ENCODE data around the gene SLC25A23.

The SLC25A23 gene

GRCh38 chr19:6413291-6413690, 46.3 kb downstream of the SLC25A23 start:
- H3K4me1 ChIP-seq (ENCODE audit: control insufficient read depth, insufficient read depth, low read length), result no peaks in the 10 kb centered on the region
- TF ChIP-seq KLF16 (tag by site-specific recombination; IDR thresholded peaks at IDR 0.05) (no peak), ZNF416 (tag by site-specific recombination; IDR thresholded peaks at IDR 0.05) (no peak), ZNF157 (tag by site-specific recombination; IDR thresholded peaks at IDR 0.05) (no peak), ZNF513 (tag by site-specific recombination; IDR thresholded peaks at IDR 0.05) (no peak), ZBTB26 (tag by site-specific recombination; optimal IDR thresholded peaks at IDR 0.05) (no peak), CTCF (tag by site-specific recombination; IDR thresholded peaks at IDR 0.05) (no peak), ZNF23 (tag by site-specific recombination; IDR thresholded peaks at IDR 0.05; ENCODE audit: borderline replicate concordance) (no peak), ZNF138 (tag by site-specific recombination; IDR thresholded peaks at IDR 0.05; ENCODE audit: borderline replicate concordance) (no peak), ZNF18 (tag by site-specific recombination; IDR thresholded peaks at IDR 0.05) (no peak), ZNF280D (tag by site-specific recombination; IDR thresholded peaks at IDR 0.05) (no peak), ZNF292 (tag by site-specific recombination; IDR thresholded peaks at IDR 0.05; ENCODE audit: borderline replicate concordance, low read depth) (no peak), ZNF37A (tag by site-specific recombination; IDR thresholded peaks at IDR 0.05) (no peak), YY2 (tag by site-specific recombination; IDR thresholded peaks at IDR 0.05) (no peak), MYNN (tag by site-specific recombination; IDR thresholded peaks at IDR 0.05; ENCODE audit: borderline replicate concordance) (no peak)
- TF ChIP-seq, protein P1, sequence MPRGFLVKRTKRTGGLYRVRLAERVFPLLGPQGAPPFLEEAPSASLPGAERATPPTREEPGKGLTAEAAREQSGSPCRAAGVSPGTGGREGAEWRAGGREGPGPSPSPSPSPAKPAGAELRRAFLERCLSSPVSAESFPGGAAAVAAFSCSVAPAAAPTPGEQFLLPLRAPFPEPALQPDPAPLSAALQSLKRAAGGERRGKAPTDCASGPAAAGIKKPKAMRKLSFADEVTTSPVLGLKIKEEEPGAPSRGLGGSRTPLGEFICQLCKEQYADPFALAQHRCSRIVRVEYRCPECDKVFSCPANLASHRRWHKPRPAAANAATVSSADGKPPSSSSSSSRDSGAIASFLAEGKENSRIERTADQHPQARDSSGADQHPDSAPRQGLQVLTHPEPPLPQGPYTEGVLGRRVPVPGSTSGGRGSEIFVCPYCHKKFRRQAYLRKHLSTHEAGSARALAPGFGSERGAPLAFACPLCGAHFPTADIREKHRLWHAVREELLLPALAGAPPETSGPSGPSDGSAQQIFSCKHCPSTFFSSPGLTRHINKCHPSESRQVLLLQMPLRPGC (tag by site-specific recombination; IDR thresholded peaks at IDR 0.05), result no peak
- TF ChIP-seq, protein P2, sequence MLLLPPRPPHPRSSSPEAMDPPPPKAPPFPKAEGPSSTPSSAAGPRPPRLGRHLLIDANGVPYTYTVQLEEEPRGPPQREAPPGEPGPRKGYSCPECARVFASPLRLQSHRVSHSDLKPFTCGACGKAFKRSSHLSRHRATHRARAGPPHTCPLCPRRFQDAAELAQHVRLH (tag by site-specific recombination; IDR thresholded peaks at IDR 0.05), result no peak
- H3K27ac ChIP-seq (ENCODE audit: extremely low read depth, low read depth, low read length), result no peak overlapping the region
- H3K36me3 ChIP-seq (ENCODE audit: control insufficient read depth in 2 of 2, insufficient read depth in 1 of 2, low read length in 2 of 2), result peaks cover 7 to 47% of the 10 kb centered on the region in 2 experiments; a peak in 2 of 3 replicates
- no peaks in the 10 kb centered on the region for H3K9me3 ChIP-seq (ENCODE audit: control insufficient read depth, insufficient read depth, low read depth, low read length)
- no peak overlapping the region for H3K4me3 ChIP-seq (ENCODE audit: low read depth, low read length)
- CTCF ChIA-PET, result no interaction called here
- POLR2A ChIA-PET, result no interaction called here

Measured in HEK293 (cell line).